NCI-H524 treated with DMSO at 0.1 percent for 48 hours (cell line): ENCODE data around the gene FAM117A.
A peak's percentile ranks its signal among the peaks of the same experiment; 100 is the strongest.
"Not testable (repeated sequence)": the region's sequence is repeated elsewhere in the genome, so short reads cannot be mapped to it uniquely, and the experiment has no call there.

ENCODE experiments used
- DNase-seq: peaks from one replicate; lab custom pipeline; 2025; lab: John Stamatoyannopoulos, UW

Gene FAM117A

GRCh38 chr17:49762151-49762941 is 1.6 kb downstream of the FAM117A start:
- DNase-seq: no peak

- DNase-seq: no peak
Observed at GRCh38 chr17:49760932-49761558, 2.9 kb downstream of the FAM117A start.

GRCh38 chr17:49760296-49760695 is 3.6 kb downstream of the FAM117A start:
- DNase-seq: no peak

- no peak for DNase-seq
Observed at GRCh38 chr17:49759203-49759602, 4.7 kb downstream of the FAM117A start.

- DNase-seq: not testable (repeated sequence)
Observed at GRCh38 chr17:49758464-49759010, 5.4 kb downstream of the FAM117A start.

GRCh38 chr17:49757151-49757777 is 6.7 kb downstream of the FAM117A start:
- no peak for DNase-seq

- no peak for DNase-seq
Observed at GRCh38 chr17:49756323-49757150, 7.4 kb downstream of the FAM117A start.

- DNase-seq: peak; percentile 21
Observed at GRCh38 chr17:49755663-49756283, 8.2 kb downstream of the FAM117A start.

- no peak for DNase-seq
Observed at GRCh38 chr17:49753959-49754391, 10.0 kb downstream of the FAM117A start.

- no peak for DNase-seq
Observed at GRCh38 chr17:49752508-49752907, 11.4 kb downstream of the FAM117A start.

- DNase-seq: no peak
Observed at GRCh38 chr17:49749730-49750129, 14.2 kb downstream of the FAM117A start.

GRCh38 chr17:49748791-49749190 is 15.1 kb downstream of the FAM117A start:
- no peak for DNase-seq

GRCh38 chr17:49748223-49748622 is 15.7 kb downstream of the FAM117A start:
- no peak for DNase-seq

GRCh38 chr17:49747632-49748031 is 16.3 kb downstream of the FAM117A start:
- DNase-seq: no peak

GRCh38 chr17:49746791-49747490 is 17.0 kb downstream of the FAM117A start:
- DNase-seq: no peak

GRCh38 chr17:49745175-49746139 is 18.5 kb downstream of the FAM117A start:
- DNase-seq: no peak

GRCh38 chr17:49742166-49742638 is 21.7 kb downstream of the FAM117A start:
- DNase-seq: no peak

GRCh38 chr17:49741692-49742076 is 22.2 kb downstream of the FAM117A start:
- no peak for DNase-seq

GRCh38 chr17:49741009-49741691 is 22.8 kb downstream of the FAM117A start:
- DNase-seq: no peak
